DND-41 (cell line): ENCODE results near the gene GNG4.

Source experiments
- ATAC-seq: fragments of 200-7000 bp; cut with Tn5 transposase; 3 replicates; pipeline ENCODE4 v1.9.1; 2021; ENCODE audit warnings: low read depth; ENCODE audit not compliant: insufficient read depth
- DNase-seq: peaks from one replicate; pipeline ENCODE4 v3.0.0-alpha.2; 2020
- H2AFZ ChIP-seq: 2 replicates; pipeline ENCODE4 v1.6.0; 2012; ENCODE audit warnings: low read depth, low read length
- H3K27ac ChIP-seq: 2 replicates; pipeline ENCODE4 v1.5.1; 2012; ENCODE audit warnings: low read length, inconsistent platforms
- H3K27me3 ChIP-seq: fragments of 200-600 bp; sonication (generic); 2 replicates; pipeline ENCODE4 v1.6.0; 2012; ENCODE audit warnings: low read length, mild to moderate bottlenecking, inconsistent platforms; ENCODE audit not compliant: insufficient read depth, poor library complexity
- H3K36me3 ChIP-seq: 2 replicates; pipeline ENCODE4 v1.5.1; 2012; ENCODE audit warnings: low read length, inconsistent platforms; ENCODE audit not compliant: insufficient read depth
- H3K4me1 ChIP-seq: 2 replicates; pipeline ENCODE4 v1.5.1; 2012; ENCODE audit warnings: mild to moderate bottlenecking, low read length; ENCODE audit not compliant: insufficient read depth
- H3K4me2 ChIP-seq: 2 replicates; pipeline ENCODE4 v1.6.0; 2012; ENCODE audit warnings: mild to moderate bottlenecking, moderate library complexity, low read length, inconsistent platforms; ENCODE audit not compliant: insufficient read depth
- H3K4me3 ChIP-seq, 2 experiments: fragments of 200-600 bp in 1 of 2; shearing (Covaris generic) in 1 of 2; 2 replicates each; pipeline ENCODE4 v1.5.1; 2012 to 2016; ENCODE audit warnings: inconsistent platforms in 2 of 2, low read length in 2 of 2, mild to moderate bottlenecking in 2 of 2, low read depth in 1 of 2, moderate library complexity in 1 of 2
- H3K79me2 ChIP-seq: 2 replicates; pipeline ENCODE4 v1.6.0; 2012; ENCODE audit warnings: low read length, inconsistent platforms; ENCODE audit not compliant: insufficient read depth
- H3K9ac ChIP-seq: 2 replicates; pipeline ENCODE4 v1.6.0; 2012; ENCODE audit warnings: low read depth, mild to moderate bottlenecking, inconsistent platforms, low read length, moderate library complexity
- H3K9me3 ChIP-seq: 2 replicates; pipeline ENCODE4 v1.5.1; 2012; ENCODE audit warnings: low read length, moderate library complexity, mild to moderate bottlenecking, inconsistent platforms; ENCODE audit not compliant: insufficient read depth, severe bottlenecking
- H4K20me1 ChIP-seq: 2 replicates; pipeline ENCODE4 v1.6.0; 2012; ENCODE audit warnings: low read length; ENCODE audit not compliant: insufficient read depth
- CTCF ChIP-seq: IDR thresholded peaks from 2 replicates; pipeline ENCODE4 v1.5.1; 2012; ENCODE audit warnings: borderline replicate concordance, low read length, moderate library complexity, mild to moderate bottlenecking; ENCODE audit not compliant: poor library complexity, severe bottlenecking; ENCODE audit errors: extremely low read depth
- EZH2 ChIP-seq: IDR thresholded peaks from 3 replicates; pipeline ENCODE4 v1.6.1; 2012; ENCODE audit warnings: borderline replicate concordance, low read depth, mild to moderate bottlenecking, moderate library complexity, low read length, inconsistent platforms; ENCODE audit not compliant: severe bottlenecking

The GNG4 gene

DNA sequence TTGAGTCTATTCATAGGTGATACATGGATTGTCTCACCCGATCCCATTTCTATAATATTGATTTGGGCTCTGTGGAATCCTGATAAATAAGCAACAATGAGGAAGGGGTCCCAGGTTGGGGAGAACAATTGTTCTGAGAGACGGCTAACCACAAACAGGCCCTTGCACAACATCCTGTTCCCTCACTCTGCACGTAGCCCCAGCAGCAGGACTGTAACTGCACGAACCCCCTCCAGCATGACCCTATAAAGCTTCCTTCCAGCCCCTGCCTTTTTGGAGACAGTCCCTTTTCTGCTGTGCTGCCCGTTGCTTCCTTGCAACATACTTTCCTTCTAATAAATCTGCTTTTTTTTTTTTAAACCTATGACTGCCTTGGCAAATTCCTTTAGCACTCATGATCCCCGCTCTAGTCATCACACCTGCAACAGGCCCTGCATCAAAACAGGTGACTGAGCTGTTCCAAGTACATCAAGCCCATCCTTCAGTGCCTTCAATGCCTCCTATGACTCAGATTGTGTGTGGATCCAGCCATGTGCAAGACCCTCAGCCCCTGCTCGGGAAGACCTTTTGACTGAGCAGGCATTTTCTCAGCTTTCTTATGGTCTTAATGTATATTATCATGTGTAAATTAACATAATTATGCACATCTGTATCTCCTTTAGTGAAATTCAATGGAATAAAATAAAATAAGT lies 81.6 kb downstream of the GNG4 start:
- peak; percentile 92 for ATAC-seq
- H3K36me3 ChIP-seq = no peaks in the 10 kb centered on the region

GRCh38 chr1:235566084-235566483 lies 83.5 kb downstream of the GNG4 start:
- Histone ChIP-seq H3K9ac (no peak overlapping the region), H3K4me1 (peaks cover 13% of the 10 kb centered on the region), H3K27ac (no peak overlapping the region), H3K79me2 (no peaks in the 10 kb centered on the region), H3K27me3 (no peaks in the 10 kb centered on the region), H4K20me1 (no peaks in the 10 kb centered on the region), H2AFZ (no peak overlapping the region), H3K4me2 (no peak overlapping the region), H3K4me3 (no peak overlapping the region), H3K9me3 (no peaks in the 10 kb centered on the region), H3K36me3 (no peaks in the 10 kb centered on the region)
- ATAC-seq (no peak), DNase-seq (no peak)
- no peak for TF ChIP-seq CTCF
- no peak for TF ChIP-seq EZH2

More for the DNA sequence above, 81.6 kb downstream of the GNG4 start:
- DNase-seq = peak; percentile 53
- Histone ChIP-seq H3K79me2 (no peaks in the 10 kb centered on the region), H2AFZ (no peak overlapping the region), H3K4me2 (peak overlapping the region; percentile 16; the same call in 1 of the 2 replicates), H3K27ac (no peak overlapping the region; the same call in 1 of the 2 replicates), H3K4me3 (no peak overlapping the region), H3K9ac (no peak overlapping the region), H4K20me1 (no peaks in the 10 kb centered on the region), H3K27me3 (no peaks in the 10 kb centered on the region), H3K9me3 (no peaks in the 10 kb centered on the region), H3K4me1 (peaks cover 13% of the 10 kb centered on the region)
- TF ChIP-seq CTCF = no peak
- TF ChIP-seq EZH2 = no peak

DNA sequence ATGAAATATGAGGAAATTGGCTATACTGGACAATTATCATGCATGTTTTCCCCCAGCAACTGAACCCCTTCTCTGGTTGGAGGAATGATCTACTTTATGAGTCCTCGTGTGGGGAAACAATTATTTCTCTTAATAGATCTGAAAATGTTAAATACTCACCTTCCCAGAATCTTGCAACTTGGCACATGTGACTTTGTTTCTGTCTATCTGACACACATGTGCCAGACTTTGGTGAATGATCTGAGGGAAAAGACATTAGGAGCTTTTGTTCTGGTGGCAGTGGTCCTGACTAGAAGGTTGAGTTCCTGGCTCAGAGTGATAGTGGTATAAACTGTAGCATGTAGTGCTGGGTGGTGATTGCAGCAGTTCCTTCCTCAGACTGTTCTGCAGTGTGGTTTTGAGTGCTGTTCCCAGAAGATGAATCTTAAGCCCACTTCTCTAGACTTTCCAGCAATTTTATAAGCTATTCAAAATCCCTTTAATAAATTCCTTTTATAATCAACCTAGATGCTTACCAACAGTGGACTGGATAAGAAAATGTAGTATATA lies 86.0 kb downstream of the GNG4 start:
- H2AFZ ChIP-seq = no peak overlapping the region
- H4K20me1 ChIP-seq = no peaks in the 10 kb centered on the region
- no peak overlapping the region for H3K27ac ChIP-seq
- no peak for DNase-seq
- no peaks in the 10 kb centered on the region for H3K36me3 ChIP-seq
- peaks cover 13% of the 10 kb centered on the region for H3K4me1 ChIP-seq
- H3K9me3 ChIP-seq = no peaks in the 10 kb centered on the region
- H3K4me2 ChIP-seq = no peak overlapping the region
- no peak overlapping the region for H3K4me3 ChIP-seq
- H3K9ac ChIP-seq = no peak overlapping the region
- no peaks in the 10 kb centered on the region for H3K27me3 ChIP-seq
- H3K79me2 ChIP-seq = no peaks in the 10 kb centered on the region
- no peak for TF ChIP-seq EZH2
- no peak for TF ChIP-seq CTCF
- ATAC-seq = no peak

DNA sequence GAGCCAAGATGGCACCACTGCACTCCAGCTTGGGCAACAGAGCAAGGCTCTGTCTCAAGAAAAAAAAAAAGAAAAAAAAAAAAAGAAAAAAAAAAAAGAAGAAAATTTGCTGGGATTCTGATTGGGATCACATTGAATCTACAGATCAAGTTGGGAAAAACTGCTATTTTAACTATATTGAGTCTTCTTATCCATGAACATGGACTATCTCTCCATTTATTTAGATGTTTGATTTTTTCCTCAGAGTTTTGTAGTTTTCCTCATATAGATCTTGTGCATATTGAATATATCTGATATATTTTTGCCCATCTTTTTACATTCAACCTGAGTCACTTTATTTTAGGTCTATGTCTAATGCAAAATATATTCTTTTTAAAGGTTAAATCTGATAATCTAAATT lies 87.0 kb downstream of the GNG4 start:
- Histone ChIP-seq H3K36me3 (no peaks in the 10 kb centered on the region), H3K9me3 (no peaks in the 10 kb centered on the region), H3K4me1 (peaks cover 4% of the 10 kb centered on the region), H4K20me1 (no peaks in the 10 kb centered on the region), H3K27ac (no peak overlapping the region), H3K4me2 (no peak overlapping the region), H3K4me3 (no peak overlapping the region), H3K9ac (no peak overlapping the region), H2AFZ (no peak overlapping the region), H3K79me2 (no peaks in the 10 kb centered on the region), H3K27me3 (no peaks in the 10 kb centered on the region)
- DNase-seq (no peak), ATAC-seq (no peak)
- no peak for TF ChIP-seq CTCF
- no peak for TF ChIP-seq EZH2
